Measurements from ENCODE around the gene SDK1. TPM values are rescaled to one million over a fixed set of nuclear protein-coding genes. Genes with fewer than 3 reads are reported as not detected.

Gene SDK1
- total and polyA plus RNA-seq, 4 donors: 0.12 to 0.47 (median 0.36) TPM

GRCh38 chr7:3888096-3888495 lies 587.0 kb downstream of the SDK1 start:
- WGBS: 92% methylated on average over 8 of the region's 8 CpGs
- no peaks in the 10 kb centered on the region for H3K36me3 ChIP-seq (ENCODE audit: control insufficient read depth in 4 of 4, insufficient read depth in 3 of 4, low read depth in 1 of 4, low read length in 3 of 4)
- no peak for TF ChIP-seq RXRA (IDR thresholded peaks at IDR 0.05)
- TF ChIP-seq, protein P1, sequence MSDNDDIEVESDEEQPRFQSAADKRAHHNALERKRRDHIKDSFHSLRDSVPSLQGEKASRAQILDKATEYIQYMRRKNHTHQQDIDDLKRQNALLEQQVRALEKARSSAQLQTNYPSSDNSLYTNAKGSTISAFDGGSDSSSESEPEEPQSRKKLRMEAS (IDR thresholded peaks at IDR 0.05): no peak
- TF ChIP-seq, protein P2, sequence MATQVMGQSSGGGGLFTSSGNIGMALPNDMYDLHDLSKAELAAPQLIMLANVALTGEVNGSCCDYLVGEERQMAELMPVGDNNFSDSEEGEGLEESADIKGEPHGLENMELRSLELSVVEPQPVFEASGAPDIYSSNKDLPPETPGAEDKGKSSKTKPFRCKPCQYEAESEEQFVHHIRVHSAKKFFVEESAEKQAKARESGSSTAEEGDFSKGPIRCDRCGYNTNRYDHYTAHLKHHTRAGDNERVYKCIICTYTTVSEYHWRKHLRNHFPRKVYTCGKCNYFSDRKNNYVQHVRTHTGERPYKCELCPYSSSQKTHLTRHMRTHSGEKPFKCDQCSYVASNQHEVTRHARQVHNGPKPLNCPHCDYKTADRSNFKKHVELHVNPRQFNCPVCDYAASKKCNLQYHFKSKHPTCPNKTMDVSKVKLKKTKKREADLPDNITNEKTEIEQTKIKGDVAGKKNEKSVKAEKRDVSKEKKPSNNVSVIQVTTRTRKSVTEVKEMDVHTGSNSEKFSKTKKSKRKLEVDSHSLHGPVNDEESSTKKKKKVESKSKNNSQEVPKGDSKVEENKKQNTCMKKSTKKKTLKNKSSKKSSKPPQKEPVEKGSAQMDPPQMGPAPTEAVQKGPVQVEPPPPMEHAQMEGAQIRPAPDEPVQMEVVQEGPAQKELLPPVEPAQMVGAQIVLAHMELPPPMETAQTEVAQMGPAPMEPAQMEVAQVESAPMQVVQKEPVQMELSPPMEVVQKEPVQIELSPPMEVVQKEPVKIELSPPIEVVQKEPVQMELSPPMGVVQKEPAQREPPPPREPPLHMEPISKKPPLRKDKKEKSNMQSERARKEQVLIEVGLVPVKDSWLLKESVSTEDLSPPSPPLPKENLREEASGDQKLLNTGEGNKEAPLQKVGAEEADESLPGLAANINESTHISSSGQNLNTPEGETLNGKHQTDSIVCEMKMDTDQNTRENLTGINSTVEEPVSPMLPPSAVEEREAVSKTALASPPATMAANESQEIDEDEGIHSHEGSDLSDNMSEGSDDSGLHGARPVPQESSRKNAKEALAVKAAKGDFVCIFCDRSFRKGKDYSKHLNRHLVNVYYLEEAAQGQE (IDR thresholded peaks at IDR 0.05): no peak
- no peak for TF ChIP-seq FOXA1 (IDR thresholded peaks at IDR 0.05)

GRCh38 chr7:3892157-3892556 lies 591.1 kb downstream of the SDK1 start:
- 89% methylated on average over 7 of the region's 7 CpGs for WGBS
- H3K9ac ChIP-seq (ENCODE audit: low read depth in 1 of 2, low read length in 2 of 2): no peak overlapping the region
- no peaks in the 10 kb centered on the region for H3K27me3 ChIP-seq (ENCODE audit: control insufficient read depth in 4 of 4, insufficient read depth in 4 of 4, low read length in 3 of 4)
- no peak for DNase-seq (ENCODE audit: low spot score)
- H3K27ac ChIP-seq (ENCODE audit: low read depth in 1 of 2, low read length in 2 of 2): no peak overlapping the region
- no peak for TF ChIP-seq RAD21 (IDR thresholded peaks at IDR 0.05)
- no peak for TF ChIP-seq SP1 (IDR thresholded peaks at IDR 0.05)
- TF ChIP-seq NR2F2 (IDR thresholded peaks at IDR 0.05): no peak
- TF ChIP-seq HNF4G (IDR thresholded peaks at IDR 0.05): no peak
- TF ChIP-seq, protein P2 (IDR thresholded peaks at IDR 0.05): no peak
- H3K36me3 ChIP-seq (ENCODE audit: control insufficient read depth in 4 of 4, insufficient read depth in 3 of 4, low read depth in 1 of 4, low read length in 3 of 4): no peaks in the 10 kb centered on the region
- H3K4me1 ChIP-seq (ENCODE audit: control insufficient read depth in 4 of 4, insufficient read depth in 4 of 4, low read length in 3 of 4): no peaks in the 10 kb centered on the region
- H3K4me3 ChIP-seq (ENCODE audit: low read depth in 1 of 3, low read length in 3 of 3): no peak overlapping the region
- no peaks in the 10 kb centered on the region for H3K9me3 ChIP-seq (ENCODE audit: control insufficient read depth in 4 of 4, low read length in 3 of 4)

More at GRCh38 chr7:3888096-3888495, 587.0 kb downstream of the SDK1 start:
- Histone ChIP-seq H3K4me3 (ENCODE audit: low read depth in 1 of 3, low read length in 3 of 3) (no peak overlapping the region), H3K9ac (ENCODE audit: low read depth in 1 of 2, low read length in 2 of 2) (no peak overlapping the region), H3K27ac (ENCODE audit: low read depth in 1 of 2, low read length in 2 of 2) (no peak overlapping the region), H3K27me3 (ENCODE audit: control insufficient read depth in 4 of 4, insufficient read depth in 4 of 4, low read length in 3 of 4) (peaks cover 0 to 2% (median 0%) of the 10 kb centered on the region in 4 donors), H3K9me3 (ENCODE audit: control insufficient read depth in 4 of 4, low read length in 3 of 4) (no peaks in the 10 kb centered on the region), H3K4me1 (ENCODE audit: control insufficient read depth in 4 of 4, insufficient read depth in 4 of 4, low read length in 3 of 4) (no peaks in the 10 kb centered on the region)
- DNase-seq (ENCODE audit: low spot score): no peak

DNA sequence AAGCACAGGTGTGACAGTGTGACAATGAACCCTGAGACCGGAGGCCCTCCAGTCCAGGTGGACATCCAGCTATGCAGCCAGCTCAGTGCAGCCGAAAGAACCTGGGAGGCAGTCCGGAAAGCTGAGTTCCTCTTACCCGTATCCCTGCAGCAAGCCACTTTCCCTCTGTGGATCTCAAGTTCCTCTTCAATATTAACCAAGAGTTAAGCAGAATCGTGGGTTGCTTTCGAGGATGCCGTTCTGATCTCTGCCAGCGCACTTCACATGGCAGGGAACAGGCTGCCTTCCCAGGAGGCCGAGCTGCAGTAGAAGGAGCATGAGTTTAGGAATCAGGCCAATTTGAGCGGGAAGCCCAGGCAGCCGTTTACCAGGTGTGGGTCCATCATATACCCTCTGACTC lies 591.6 kb downstream of the SDK1 start:
- Histone ChIP-seq H3K9me3 (ENCODE audit: control insufficient read depth in 4 of 4, low read length in 3 of 4) (no peaks in the 10 kb centered on the region), H3K36me3 (ENCODE audit: control insufficient read depth in 4 of 4, insufficient read depth in 3 of 4, low read depth in 1 of 4, low read length in 3 of 4) (no peaks in the 10 kb centered on the region), H3K27ac (ENCODE audit: low read depth in 1 of 2, low read length in 2 of 2) (no peak overlapping the region), H3K9ac (ENCODE audit: low read depth in 1 of 2, low read length in 2 of 2) (no peak overlapping the region), H3K27me3 (ENCODE audit: control insufficient read depth in 4 of 4, insufficient read depth in 4 of 4, low read length in 3 of 4) (no peaks in the 10 kb centered on the region), H3K4me1 (ENCODE audit: control insufficient read depth in 4 of 4, insufficient read depth in 4 of 4, low read length in 3 of 4) (no peaks in the 10 kb centered on the region), H3K4me3 (ENCODE audit: low read depth in 1 of 3, low read length in 3 of 3) (no peak overlapping the region)
- WGBS: 85% methylated on average over 11 of the region's 11 CpGs
- TF ChIP-seq SP1 (IDR thresholded peaks at IDR 0.05): no peak
- no peak for TF ChIP-seq FOXA1 (IDR thresholded peaks at IDR 0.05)
- no peak for TF ChIP-seq YY1 (IDR thresholded peaks at IDR 0.05)
- no peak for TF ChIP-seq FOXA2 (IDR thresholded peaks at IDR 0.05)
- no peak for TF ChIP-seq HNF4G (IDR thresholded peaks at IDR 0.05)
- no peak for DNase-seq (ENCODE audit: low spot score)

Data from liver (tissue), 9 donors.